Measurements from ENCODE around the gene C19orf73. TPM values are rescaled to one million over a fixed set of nuclear protein-coding genes. Genes with fewer than 3 reads are reported as not detected.

Gene C19orf73
- total RNA-seq, 1 experiment from 2014 or later: 2.2 TPM

DNA sequence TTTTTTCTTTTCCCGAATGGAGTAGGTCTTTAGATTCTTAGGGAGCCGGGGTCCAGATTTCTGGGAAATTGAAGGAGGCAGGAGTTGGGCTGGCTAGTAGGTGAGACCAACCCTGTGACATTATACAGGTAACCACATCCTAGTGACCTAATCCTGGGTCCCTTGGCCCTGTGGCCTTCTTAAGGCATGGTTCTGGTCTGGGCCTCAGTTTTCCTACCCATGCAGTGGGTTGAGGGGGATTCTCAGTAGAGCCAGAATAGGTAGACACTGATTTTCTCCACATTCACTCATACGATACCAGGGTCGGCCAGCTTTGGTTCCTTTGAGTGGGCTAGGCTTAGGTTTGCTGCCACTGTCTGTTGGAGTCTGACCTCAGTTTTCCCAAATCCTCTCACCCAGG lies 7.6 kb upstream of the C19orf73 start (continued):
- TF ChIP-seq ZBTB33 (IDR thresholded peaks at IDR 0.05; ENCODE audit: extremely low read depth, insufficient replicate concordance, low read length) (no peak), CEBPB (IDR thresholded peaks at IDR 0.05; ENCODE audit: low read depth) (no peak), ELF1 (IDR thresholded peaks at IDR 0.05; ENCODE audit: borderline replicate concordance, low read depth) (no peak), SP1 (IDR thresholded peaks at IDR 0.05; ENCODE audit: low read depth) (no peak)

DNA sequence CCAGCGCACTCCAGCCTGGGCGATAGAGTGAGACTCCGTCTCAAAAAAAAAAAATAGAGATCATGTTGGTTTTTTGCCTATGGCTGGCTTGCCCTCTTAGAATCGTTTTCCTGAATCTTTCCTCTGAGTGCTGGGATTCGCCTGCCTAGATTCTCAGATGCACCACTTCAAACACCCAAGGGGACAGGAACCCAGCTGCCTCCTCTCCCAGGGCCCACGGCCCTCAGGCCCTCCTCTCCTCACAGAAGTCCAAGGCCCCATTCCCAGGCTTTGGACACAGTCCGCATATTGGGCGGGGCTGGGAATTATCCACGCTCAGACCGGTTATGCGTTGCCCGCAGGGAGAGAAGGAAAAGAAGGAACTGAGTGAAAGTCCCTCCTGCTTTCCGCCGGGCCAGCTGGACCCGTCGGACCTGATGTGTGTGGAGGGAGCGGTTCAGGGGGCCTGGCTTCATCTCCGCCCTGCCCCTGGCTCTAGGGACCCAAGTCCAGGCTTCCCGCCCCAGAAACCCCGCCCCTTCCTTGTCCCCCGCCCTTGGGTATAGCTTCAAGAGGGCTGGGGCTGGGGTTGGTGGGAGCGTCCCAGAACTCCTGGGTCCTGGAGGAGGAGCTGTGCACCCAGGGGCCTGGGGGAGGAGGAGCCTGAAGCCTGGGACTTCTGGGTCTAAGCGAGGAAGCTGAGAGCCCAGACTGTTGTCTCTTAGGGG lies 6.2 kb upstream of the C19orf73 start:
- Histone ChIP-seq H3K27me3 (ENCODE audit: insufficient read depth, low read length) (no peaks in the 10 kb centered on the region), H2AFZ (ENCODE audit: low read depth, low read length, poor library complexity, severe bottlenecking) (no peak overlapping the region), H3K4me2 (ENCODE audit: low read length) (no peak overlapping the region), H3K4me1 (ENCODE audit: control insufficient read depth in 1 of 2, insufficient read depth in 2 of 2, low read length in 2 of 2) (peaks cover 14 to 24% of the 10 kb centered on the region in 2 experiments), H4K20me1 (ENCODE audit: insufficient read depth) (no peaks in the 10 kb centered on the region), H3K36me3 (ENCODE audit: control insufficient read depth in 1 of 2, insufficient read depth in 2 of 2, low read length in 2 of 2) (peaks cover 0 to under 1% of the 10 kb centered on the region in 2 experiments; a peak in 1 of 4 replicates), H3K9me3 (ENCODE audit: control insufficient read depth in 1 of 2, insufficient read depth in 1 of 2, low read depth in 1 of 2, low read length in 2 of 2) (no peaks in the 10 kb centered on the region), H3K9ac (ENCODE audit: low read length) (no peak overlapping the region), H3K79me2 (ENCODE audit: insufficient read depth, low read length) (no peaks in the 10 kb centered on the region), H3K9me2 (ENCODE audit: insufficient read depth) (no peaks in the 10 kb centered on the region), H3K4me3 (replicated peaks in 1 of 2; ENCODE audit: low read depth in 1 of 2, low read length in 2 of 2) (no peak overlapping the region), H3K27ac (ENCODE audit: low read depth, low read length) (no peak overlapping the region)
- ChIA-PET CTCF (no interaction called here), POLR2A (interaction anchor here (1.1 kb wide), 1 partner anchor 20 kb away, joined by 7 read pairs; no protein-coding TSS in a partner anchor), RAD21 (ENCODE audit: low non-redundant PET in 1 of 2, low total read pairs in 2 of 2, uncharacterized antibody in 2 of 2, unreplicated experiment in 2 of 2) (no interaction called here)
- TF ChIP-seq EZH2phosphoT487 (IDR thresholded peaks at IDR 0.05; ENCODE audit: borderline replicate concordance): no peak
- no peak for TF ChIP-seq YY1 (IDR thresholded peaks at IDR 0.05; ENCODE audit: extremely low read depth, insufficient replicate concordance, low read depth, low read length)
- no peak for TF ChIP-seq TCF7L2 (IDR thresholded peaks at IDR 0.05; ENCODE audit: borderline replicate concordance, extremely low read depth, insufficient read depth, insufficient read length)
- no peak for TF ChIP-seq REST (IDR thresholded peaks at IDR 0.05; ENCODE audit: low read depth)
- no peak for TF ChIP-seq SP1 (IDR thresholded peaks at IDR 0.05; ENCODE audit: low read depth)
- no peak for TF ChIP-seq SRF (IDR thresholded peaks at IDR 0.05; ENCODE audit: low read depth)
- no peak for TF ChIP-seq FOSL1 (IDR thresholded peaks at IDR 0.05; ENCODE audit: low read depth)
- TF ChIP-seq CTCF (IDR thresholded peaks at IDR 0.05 in 2 of 3, conservative IDR thresholded peaks at IDR 0.05 in 1 of 3; ENCODE audit: borderline replicate concordance in 1 of 3, insufficient read depth in 1 of 3, low read depth in 2 of 3, low read length in 2 of 3): no peak
- no peak for TF ChIP-seq RAD21 (IDR thresholded peaks at IDR 0.05; ENCODE audit: low read depth)
- TF ChIP-seq ZFX (IDR thresholded peaks at IDR 0.05): no peak
- TF ChIP-seq EZH2 (IDR thresholded peaks at IDR 0.05): no peak
- TF ChIP-seq, protein P1, sequence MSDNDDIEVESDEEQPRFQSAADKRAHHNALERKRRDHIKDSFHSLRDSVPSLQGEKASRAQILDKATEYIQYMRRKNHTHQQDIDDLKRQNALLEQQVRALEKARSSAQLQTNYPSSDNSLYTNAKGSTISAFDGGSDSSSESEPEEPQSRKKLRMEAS (IDR thresholded peaks at IDR 0.05): no peak
- no peak for TF ChIP-seq EGR1 (IDR thresholded peaks at IDR 0.05; ENCODE audit: low read depth)
- TF ChIP-seq ELF1 (IDR thresholded peaks at IDR 0.05; ENCODE audit: borderline replicate concordance, low read depth): no peak
- TF ChIP-seq SIN3A (IDR thresholded peaks at IDR 0.05; ENCODE audit: low read depth): no peak
- TF ChIP-seq CEBPB (IDR thresholded peaks at IDR 0.05; ENCODE audit: low read depth): no peak
- intact Hi-C loops (cut with micrococcal nuclease): no loop called here
- DNase-seq (ENCODE audit: low read depth, low spot score) (no peak), ATAC-seq (no peak)
- BruUV-seq (replicated peaks): no TSS peak
